ENCODE results near the gene GLT1D1.

The GLT1D1 gene

DNA sequence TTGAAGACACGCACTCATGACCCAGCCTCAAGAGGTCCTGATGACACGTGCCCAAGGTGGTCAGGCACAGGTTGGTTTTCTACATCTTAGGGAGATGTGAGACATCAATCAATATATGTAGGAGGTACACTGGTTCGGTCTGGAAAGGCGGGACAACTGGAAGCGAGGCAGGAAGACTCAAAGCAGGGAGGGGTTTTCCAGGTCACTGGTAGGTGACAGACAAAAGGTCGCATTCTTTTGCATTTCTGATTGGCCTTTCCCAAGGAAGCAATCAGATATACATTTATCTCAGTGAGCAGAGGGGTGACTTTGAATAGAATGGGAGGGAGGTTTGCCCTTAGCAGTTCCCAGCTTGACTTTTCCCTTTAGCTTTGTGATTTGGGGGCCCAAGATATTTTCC is 38.6 kb downstream of the GLT1D1 start:
- Histone ChIP-seq H3K4me2 (ENCODE audit: low read length) (no peak overlapping the region), H3K4me3 (ENCODE audit: low read depth, low read length) (no peak overlapping the region), H3K36me3 (ENCODE audit: control insufficient read depth, insufficient read depth, low read length) (no peaks in the 10 kb centered on the region), H3K27ac (no peak overlapping the region), H3K27me3 (ENCODE audit: control insufficient read depth, insufficient read depth, low read length) (no peaks in the 10 kb centered on the region), H3K9me3 (ENCODE audit: control insufficient read depth, low read length) (no peaks in the 10 kb centered on the region), H2AFZ (no peak overlapping the region), H3K9ac (no peak overlapping the region), H3K79me2 (no peaks in the 10 kb centered on the region), H3K4me1 (no peaks in the 10 kb centered on the region)
- TF ChIP-seq, protein P1, sequence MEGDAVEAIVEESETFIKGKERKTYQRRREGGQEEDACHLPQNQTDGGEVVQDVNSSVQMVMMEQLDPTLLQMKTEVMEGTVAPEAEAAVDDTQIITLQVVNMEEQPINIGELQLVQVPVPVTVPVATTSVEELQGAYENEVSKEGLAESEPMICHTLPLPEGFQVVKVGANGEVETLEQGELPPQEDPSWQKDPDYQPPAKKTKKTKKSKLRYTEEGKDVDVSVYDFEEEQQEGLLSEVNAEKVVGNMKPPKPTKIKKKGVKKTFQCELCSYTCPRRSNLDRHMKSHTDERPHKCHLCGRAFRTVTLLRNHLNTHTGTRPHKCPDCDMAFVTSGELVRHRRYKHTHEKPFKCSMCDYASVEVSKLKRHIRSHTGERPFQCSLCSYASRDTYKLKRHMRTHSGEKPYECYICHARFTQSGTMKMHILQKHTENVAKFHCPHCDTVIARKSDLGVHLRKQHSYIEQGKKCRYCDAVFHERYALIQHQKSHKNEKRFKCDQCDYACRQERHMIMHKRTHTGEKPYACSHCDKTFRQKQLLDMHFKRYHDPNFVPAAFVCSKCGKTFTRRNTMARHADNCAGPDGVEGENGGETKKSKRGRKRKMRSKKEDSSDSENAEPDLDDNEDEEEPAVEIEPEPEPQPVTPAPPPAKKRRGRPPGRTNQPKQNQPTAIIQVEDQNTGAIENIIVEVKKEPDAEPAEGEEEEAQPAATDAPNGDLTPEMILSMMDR (IDR thresholded peaks at IDR 0.05), result no peak

DNA sequence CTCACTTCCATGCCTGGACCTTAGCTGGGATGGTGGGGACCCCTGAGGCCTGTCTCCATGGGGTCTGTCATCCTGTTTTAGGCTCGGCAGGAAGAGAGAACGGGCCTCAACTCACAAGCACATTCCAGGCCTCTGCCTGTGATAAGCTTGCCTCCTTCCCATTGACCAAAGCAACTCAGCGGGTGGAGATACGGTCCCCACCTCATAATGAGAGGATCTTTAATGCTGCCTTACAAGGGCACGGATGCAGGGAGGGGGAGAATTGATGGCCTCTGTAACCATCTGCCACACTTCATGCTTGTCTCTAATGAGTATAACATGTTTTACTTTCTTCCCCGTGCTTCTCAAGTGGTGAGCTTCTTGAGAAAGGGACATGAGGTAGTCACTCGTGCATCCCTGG is 50.0 kb downstream of the GLT1D1 start:
- Histone ChIP-seq H3K4me1 (no peaks in the 10 kb centered on the region), H3K36me3 (ENCODE audit: control insufficient read depth, insufficient read depth, low read length) (no peaks in the 10 kb centered on the region), H3K27me3 (ENCODE audit: control insufficient read depth, insufficient read depth, low read length) (no peaks in the 10 kb centered on the region), H3K4me3 (ENCODE audit: low read depth, low read length) (no peak overlapping the region), H2AFZ (no peak overlapping the region), H3K79me2 (no peaks in the 10 kb centered on the region), H3K4me2 (ENCODE audit: low read length) (no peak overlapping the region), H3K27ac (no peak overlapping the region), H3K9me3 (ENCODE audit: control insufficient read depth, low read length) (no peaks in the 10 kb centered on the region), H3K9ac (no peak overlapping the region)
- TF ChIP-seq, protein P1 (IDR thresholded peaks at IDR 0.05), result no peak

DNA sequence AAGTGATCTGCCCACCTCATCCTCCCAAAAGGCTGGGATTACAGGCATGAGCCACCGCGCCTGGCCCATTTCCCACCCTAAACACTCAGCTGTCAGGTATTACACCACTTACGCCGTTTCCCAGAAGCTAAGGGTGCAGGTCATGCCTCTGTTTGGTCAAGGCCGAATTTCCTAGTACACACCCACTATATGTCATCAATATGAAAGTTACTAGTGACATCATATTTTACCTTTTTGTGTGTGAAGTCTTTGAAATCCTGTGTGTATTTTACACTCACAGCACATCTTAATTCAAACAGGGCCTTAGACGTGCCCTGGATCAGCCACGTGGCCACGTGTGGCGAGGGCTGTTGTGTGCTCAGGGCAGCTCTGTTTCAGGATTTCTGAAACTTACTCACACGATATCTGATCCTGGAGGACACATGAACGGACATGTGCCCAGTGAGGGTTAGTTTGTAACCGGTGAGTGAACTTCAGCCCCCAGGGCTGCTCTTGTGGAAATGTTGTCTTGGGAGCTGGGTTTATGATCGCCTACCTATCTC is 51.8 kb downstream of the GLT1D1 start:
- no peaks in the 10 kb centered on the region for H3K9me3 ChIP-seq (ENCODE audit: control insufficient read depth, low read length)
- TF ChIP-seq, protein P1 (IDR thresholded peaks at IDR 0.05), result no peak
- H3K9ac ChIP-seq, result no peak overlapping the region
- H3K4me1 ChIP-seq, result no peaks in the 10 kb centered on the region
- no peak overlapping the region for H2AFZ ChIP-seq
- no peaks in the 10 kb centered on the region for H3K27me3 ChIP-seq (ENCODE audit: control insufficient read depth, insufficient read depth, low read length)
- H3K36me3 ChIP-seq (ENCODE audit: control insufficient read depth, insufficient read depth, low read length), result no peaks in the 10 kb centered on the region
- no peaks in the 10 kb centered on the region for H3K79me2 ChIP-seq
- H3K4me2 ChIP-seq (ENCODE audit: low read length), result no peak overlapping the region
- no peak overlapping the region for H3K27ac ChIP-seq
- H3K4me3 ChIP-seq (ENCODE audit: low read depth, low read length), result no peak overlapping the region

DNA sequence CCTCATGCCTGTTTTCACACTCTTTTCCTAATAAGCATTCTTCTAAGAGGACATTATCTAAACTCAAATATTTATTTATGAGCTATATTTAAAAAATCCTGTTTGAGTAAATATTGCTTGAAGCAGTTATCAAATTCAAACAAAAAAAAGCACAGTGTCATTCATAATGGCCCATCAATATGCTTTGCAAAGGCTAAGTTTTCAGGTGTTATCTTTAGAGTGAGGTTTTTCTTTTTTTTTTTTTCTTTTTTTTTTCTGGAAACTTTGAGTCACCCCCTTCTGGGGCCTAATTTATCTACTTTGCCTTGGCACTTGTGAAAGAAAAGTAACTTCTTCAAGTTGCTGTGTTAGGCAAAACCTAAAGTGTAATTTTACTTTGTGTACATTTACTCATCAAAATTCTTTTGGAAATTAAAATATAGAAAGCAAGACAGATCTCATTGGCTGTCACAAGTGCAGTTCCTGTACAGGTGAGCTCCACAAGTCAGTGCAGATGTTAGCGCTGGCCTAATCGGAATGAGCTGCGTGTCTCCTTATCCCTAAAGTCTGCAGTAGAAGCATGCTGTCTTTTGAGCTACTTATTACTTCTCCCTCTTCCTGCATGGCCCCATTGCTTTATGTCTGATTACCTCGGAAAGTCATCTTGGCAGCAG is 53.3 kb downstream of the GLT1D1 start:
- no peaks in the 10 kb centered on the region for H3K79me2 ChIP-seq
- no peak overlapping the region for H3K9ac ChIP-seq
- no peak overlapping the region for H3K4me3 ChIP-seq (ENCODE audit: low read depth, low read length)
- no peak overlapping the region for H3K27ac ChIP-seq
- H3K4me1 ChIP-seq, result no peaks in the 10 kb centered on the region
- TF ChIP-seq, protein P1 (IDR thresholded peaks at IDR 0.05), result no peak
- H3K9me3 ChIP-seq (ENCODE audit: control insufficient read depth, low read length), result no peaks in the 10 kb centered on the region
- no peaks in the 10 kb centered on the region for H3K27me3 ChIP-seq (ENCODE audit: control insufficient read depth, insufficient read depth, low read length)
- H3K4me2 ChIP-seq (ENCODE audit: low read length), result no peak overlapping the region
- H2AFZ ChIP-seq, result no peak overlapping the region
- no peaks in the 10 kb centered on the region for H3K36me3 ChIP-seq (ENCODE audit: control insufficient read depth, insufficient read depth, low read length)

DNA sequence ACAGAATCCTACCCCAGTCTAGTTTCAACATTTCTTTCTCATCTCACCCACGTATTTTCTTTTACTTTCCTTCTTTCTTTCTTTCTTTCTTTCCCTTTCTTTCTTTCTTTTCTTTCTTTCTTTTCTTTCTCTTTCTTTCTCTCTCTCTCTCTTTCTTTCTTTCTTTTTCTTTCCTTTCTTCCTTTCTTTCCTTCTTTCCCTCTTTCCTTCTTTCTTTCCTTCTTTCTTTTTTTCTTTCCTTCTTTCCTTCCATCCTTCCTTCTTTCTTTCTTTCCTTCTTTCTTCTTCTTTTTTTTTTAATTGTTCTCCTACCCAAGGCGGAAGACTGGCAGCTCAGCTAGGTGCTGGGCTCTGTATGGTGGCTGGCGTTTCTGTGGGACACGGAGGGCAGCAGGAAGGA is 55.0 kb downstream of the GLT1D1 start:
- Histone ChIP-seq H3K4me3 (ENCODE audit: low read depth, low read length) (no peak overlapping the region), H3K9me3 (ENCODE audit: control insufficient read depth, low read length) (no peaks in the 10 kb centered on the region), H3K79me2 (no peaks in the 10 kb centered on the region), H3K36me3 (ENCODE audit: control insufficient read depth, insufficient read depth, low read length) (no peaks in the 10 kb centered on the region), H3K4me1 (no peaks in the 10 kb centered on the region), H3K27me3 (ENCODE audit: control insufficient read depth, insufficient read depth, low read length) (no peaks in the 10 kb centered on the region), H3K9ac (no peak overlapping the region), H3K27ac (no peak overlapping the region), H2AFZ (no peak overlapping the region), H3K4me2 (ENCODE audit: low read length) (no peak overlapping the region)
- TF ChIP-seq, protein P1 (IDR thresholded peaks at IDR 0.05), result no peak

Measured in parathyroid adenoma (tissue), 2 donors.